ENCODE data around the gene CBLC.

GRCh38 chr19:44738136-44738535 lies 39.6 kb upstream of the CBLC start:
- TF ChIP-seq, protein P1, sequence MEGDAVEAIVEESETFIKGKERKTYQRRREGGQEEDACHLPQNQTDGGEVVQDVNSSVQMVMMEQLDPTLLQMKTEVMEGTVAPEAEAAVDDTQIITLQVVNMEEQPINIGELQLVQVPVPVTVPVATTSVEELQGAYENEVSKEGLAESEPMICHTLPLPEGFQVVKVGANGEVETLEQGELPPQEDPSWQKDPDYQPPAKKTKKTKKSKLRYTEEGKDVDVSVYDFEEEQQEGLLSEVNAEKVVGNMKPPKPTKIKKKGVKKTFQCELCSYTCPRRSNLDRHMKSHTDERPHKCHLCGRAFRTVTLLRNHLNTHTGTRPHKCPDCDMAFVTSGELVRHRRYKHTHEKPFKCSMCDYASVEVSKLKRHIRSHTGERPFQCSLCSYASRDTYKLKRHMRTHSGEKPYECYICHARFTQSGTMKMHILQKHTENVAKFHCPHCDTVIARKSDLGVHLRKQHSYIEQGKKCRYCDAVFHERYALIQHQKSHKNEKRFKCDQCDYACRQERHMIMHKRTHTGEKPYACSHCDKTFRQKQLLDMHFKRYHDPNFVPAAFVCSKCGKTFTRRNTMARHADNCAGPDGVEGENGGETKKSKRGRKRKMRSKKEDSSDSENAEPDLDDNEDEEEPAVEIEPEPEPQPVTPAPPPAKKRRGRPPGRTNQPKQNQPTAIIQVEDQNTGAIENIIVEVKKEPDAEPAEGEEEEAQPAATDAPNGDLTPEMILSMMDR (IDR thresholded peaks at IDR 0.05): no peak
- TF ChIP-seq POLR2AphosphoS5 (IDR thresholded peaks at IDR 0.05; ENCODE audit: low read depth, low read length): no peak
- TF ChIP-seq SIN3A (IDR thresholded peaks at IDR 0.05; ENCODE audit: borderline replicate concordance, insufficient read depth, low read depth, low read length): no peak
- TF ChIP-seq, protein P2, sequence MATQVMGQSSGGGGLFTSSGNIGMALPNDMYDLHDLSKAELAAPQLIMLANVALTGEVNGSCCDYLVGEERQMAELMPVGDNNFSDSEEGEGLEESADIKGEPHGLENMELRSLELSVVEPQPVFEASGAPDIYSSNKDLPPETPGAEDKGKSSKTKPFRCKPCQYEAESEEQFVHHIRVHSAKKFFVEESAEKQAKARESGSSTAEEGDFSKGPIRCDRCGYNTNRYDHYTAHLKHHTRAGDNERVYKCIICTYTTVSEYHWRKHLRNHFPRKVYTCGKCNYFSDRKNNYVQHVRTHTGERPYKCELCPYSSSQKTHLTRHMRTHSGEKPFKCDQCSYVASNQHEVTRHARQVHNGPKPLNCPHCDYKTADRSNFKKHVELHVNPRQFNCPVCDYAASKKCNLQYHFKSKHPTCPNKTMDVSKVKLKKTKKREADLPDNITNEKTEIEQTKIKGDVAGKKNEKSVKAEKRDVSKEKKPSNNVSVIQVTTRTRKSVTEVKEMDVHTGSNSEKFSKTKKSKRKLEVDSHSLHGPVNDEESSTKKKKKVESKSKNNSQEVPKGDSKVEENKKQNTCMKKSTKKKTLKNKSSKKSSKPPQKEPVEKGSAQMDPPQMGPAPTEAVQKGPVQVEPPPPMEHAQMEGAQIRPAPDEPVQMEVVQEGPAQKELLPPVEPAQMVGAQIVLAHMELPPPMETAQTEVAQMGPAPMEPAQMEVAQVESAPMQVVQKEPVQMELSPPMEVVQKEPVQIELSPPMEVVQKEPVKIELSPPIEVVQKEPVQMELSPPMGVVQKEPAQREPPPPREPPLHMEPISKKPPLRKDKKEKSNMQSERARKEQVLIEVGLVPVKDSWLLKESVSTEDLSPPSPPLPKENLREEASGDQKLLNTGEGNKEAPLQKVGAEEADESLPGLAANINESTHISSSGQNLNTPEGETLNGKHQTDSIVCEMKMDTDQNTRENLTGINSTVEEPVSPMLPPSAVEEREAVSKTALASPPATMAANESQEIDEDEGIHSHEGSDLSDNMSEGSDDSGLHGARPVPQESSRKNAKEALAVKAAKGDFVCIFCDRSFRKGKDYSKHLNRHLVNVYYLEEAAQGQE (IDR thresholded peaks at IDR 0.05; ENCODE audit: insufficient read depth in 1 of 2, low read depth in 2 of 2, low read length in 1 of 2): no peak
